ENCODE data around the gene ZBTB16.

ZBTB16 gene

GRCh38 chr11:114056409-114056808 lies 3.1 kb upstream of the ZBTB16 start:
- Mint-ChIP-seq H3K36me3 (no peaks in the 10 kb centered on the region), H3K4me3 (no peak overlapping the region), H3K4me1 (no peaks in the 10 kb centered on the region), H3K9me3 (no peaks in the 10 kb centered on the region), H3K27ac (no peak overlapping the region), H3K27me3 (peaks cover 10% of the 10 kb centered on the region)

- peak overlapping the region; percentile 14 for H3K27ac Mint-ChIP-seq
- peaks cover 10% of the 10 kb centered on the region for H3K27me3 Mint-ChIP-seq
- no peaks in the 10 kb centered on the region for H3K36me3 Mint-ChIP-seq
- no peaks in the 10 kb centered on the region for H3K4me1 Mint-ChIP-seq
- no peaks in the 10 kb centered on the region for H3K9me3 Mint-ChIP-seq
- no peak overlapping the region for H3K4me3 Mint-ChIP-seq
Measured at GRCh38 chr11:114057147-114057546, 2.4 kb upstream of the ZBTB16 start.

- Mint-ChIP-seq H3K36me3 (no peaks in the 10 kb centered on the region), H3K27ac (no peak overlapping the region), H3K9me3 (no peaks in the 10 kb centered on the region), H3K27me3 (peaks cover 10% of the 10 kb centered on the region), H3K4me1 (no peaks in the 10 kb centered on the region), H3K4me3 (no peak overlapping the region)
Measured at GRCh38 chr11:114057605-114058004, 1.9 kb upstream of the ZBTB16 start.

GRCh38 chr11:114058026-114058706 lies 1.3 kb upstream of the ZBTB16 start:
- Mint-ChIP-seq H3K36me3 (no peaks in the 10 kb centered on the region), H3K9me3 (no peaks in the 10 kb centered on the region), H3K4me1 (no peaks in the 10 kb centered on the region), H3K27me3 (peaks cover 10% of the 10 kb centered on the region), H3K27ac (no peak overlapping the region), H3K4me3 (peak overlapping the region; percentile 86)

DNA sequence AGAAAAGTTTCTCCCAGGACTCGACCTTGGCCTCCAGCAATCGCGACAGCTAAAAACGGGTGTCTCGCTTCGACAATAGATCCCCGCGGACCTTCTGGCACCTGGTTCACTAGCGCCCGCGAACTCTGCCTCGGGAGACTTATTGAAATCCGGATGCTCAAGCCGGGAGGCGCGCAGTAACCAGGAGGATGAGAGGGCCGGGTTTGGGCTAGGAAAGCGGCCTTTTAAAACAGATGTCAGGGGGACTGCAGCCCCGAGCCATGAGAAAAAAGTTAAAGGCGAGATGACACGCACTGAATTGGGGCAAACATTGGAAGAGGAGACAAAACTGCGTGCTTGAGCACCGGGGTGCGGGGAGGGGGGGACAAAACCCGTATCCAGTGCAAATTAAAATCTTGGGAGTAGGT lies 637 bp upstream of the ZBTB16 start:
- Mint-ChIP-seq H3K27ac (no peak overlapping the region), H3K9me3 (no peaks in the 10 kb centered on the region), H3K36me3 (no peaks in the 10 kb centered on the region), H3K4me3 (peak overlapping the region; percentile 86), H3K4me1 (no peaks in the 10 kb centered on the region), H3K27me3 (peaks cover 10% of the 10 kb centered on the region)

DNA sequence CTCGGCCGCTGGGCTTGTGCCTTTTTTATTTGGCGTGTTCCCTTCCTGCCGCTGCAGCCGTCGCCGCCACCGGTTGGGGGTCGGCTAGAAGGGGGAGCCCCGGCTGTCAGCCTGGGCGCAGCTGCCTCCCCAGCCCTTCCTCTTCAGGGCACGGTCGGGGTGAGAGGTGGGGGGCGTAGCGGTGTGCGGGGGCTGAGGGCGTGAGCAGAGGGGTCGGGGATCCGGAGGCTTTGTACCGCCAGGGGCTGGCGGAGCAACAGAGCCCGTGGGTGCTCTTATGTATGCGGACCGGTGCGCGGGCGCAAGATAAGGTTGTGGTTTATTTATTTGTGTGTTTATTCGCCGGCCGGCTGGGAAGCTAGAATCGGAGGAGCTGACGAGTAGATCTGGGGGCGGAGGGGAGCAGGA lies 477 bp downstream of the ZBTB16 start:
- H3K27me3 Mint-ChIP-seq = peaks cover 10% of the 10 kb centered on the region
- H3K4me1 Mint-ChIP-seq = peaks cover under 1% of the 10 kb centered on the region
- H3K4me3 Mint-ChIP-seq = peak overlapping the region; percentile 92
- H3K9me3 Mint-ChIP-seq = no peaks in the 10 kb centered on the region
- H3K36me3 Mint-ChIP-seq = no peaks in the 10 kb centered on the region
- no peak overlapping the region for H3K27ac Mint-ChIP-seq

- Mint-ChIP-seq H3K36me3 (no peaks in the 10 kb centered on the region), H3K9me3 (no peaks in the 10 kb centered on the region), H3K4me3 (peak overlapping the region; percentile 92), H3K4me1 (peaks cover 6% of the 10 kb centered on the region), H3K27me3 (peaks cover 10% of the 10 kb centered on the region), H3K27ac (peak overlapping the region; percentile 72)
Measured at GRCh38 chr11:114060392-114061047, 1.0 kb downstream of the ZBTB16 start.

- Mint-ChIP-seq H3K36me3 (no peaks in the 10 kb centered on the region), H3K4me1 (peaks cover 6% of the 10 kb centered on the region), H3K27me3 (peaks cover 10% of the 10 kb centered on the region), H3K9me3 (no peaks in the 10 kb centered on the region), H3K27ac (peak overlapping the region; percentile 72), H3K4me3 (peak overlapping the region; percentile 87)
Measured at GRCh38 chr11:114061048-114061680, 1.7 kb downstream of the ZBTB16 start.

DNA sequence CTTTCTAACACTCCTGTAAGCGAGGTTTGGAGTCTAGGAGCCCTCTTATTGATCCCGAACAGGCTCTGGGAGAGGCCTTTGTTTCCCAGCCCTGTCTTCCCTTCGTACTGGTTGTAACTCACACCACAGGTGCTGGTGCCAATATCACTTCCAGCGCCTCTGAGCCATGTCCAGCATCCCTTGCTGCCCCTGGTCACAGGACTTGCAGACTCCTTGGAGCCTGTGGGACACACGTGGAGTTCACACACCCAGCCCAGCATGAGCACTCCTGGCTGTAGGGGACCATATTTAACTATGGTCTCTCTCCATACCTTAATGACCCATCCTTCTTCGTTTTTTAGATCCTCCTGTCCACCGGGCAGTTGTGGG lies 2.2 kb downstream of the ZBTB16 start:
- no peak overlapping the region for H3K27ac Mint-ChIP-seq
- no peaks in the 10 kb centered on the region for H3K9me3 Mint-ChIP-seq
- H3K4me3 Mint-ChIP-seq = peak overlapping the region; percentile 87
- H3K36me3 Mint-ChIP-seq = no peaks in the 10 kb centered on the region
- H3K4me1 Mint-ChIP-seq = peaks cover 6% of the 10 kb centered on the region
- peaks cover 8% of the 10 kb centered on the region for H3K27me3 Mint-ChIP-seq

DNA sequence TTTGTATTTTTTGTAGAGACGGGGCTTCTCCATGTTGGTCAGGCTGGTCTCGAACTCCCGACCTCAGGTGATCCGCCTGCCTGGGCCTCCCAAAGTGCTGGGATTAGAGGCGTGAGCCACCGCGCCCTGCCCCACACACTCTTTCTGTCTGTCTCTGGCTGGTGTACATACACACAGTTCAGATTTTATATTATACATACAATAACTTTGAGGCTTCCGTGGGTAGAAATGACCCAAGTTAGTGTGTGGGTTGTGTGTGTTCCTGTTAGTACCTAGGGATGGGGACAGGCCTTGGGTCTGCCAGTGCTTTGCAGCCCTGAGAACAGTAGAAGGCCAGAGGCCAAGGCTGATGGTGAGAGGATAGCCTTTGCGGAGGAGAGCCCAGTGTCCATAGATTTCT lies 2.8 kb downstream of the ZBTB16 start:
- H3K4me3 Mint-ChIP-seq = peak overlapping the region; percentile 87
- H3K27ac Mint-ChIP-seq = no peak overlapping the region
- H3K4me1 Mint-ChIP-seq = peaks cover 6% of the 10 kb centered on the region
- H3K36me3 Mint-ChIP-seq = no peaks in the 10 kb centered on the region
- H3K9me3 Mint-ChIP-seq = no peaks in the 10 kb centered on the region
- peaks cover 3% of the 10 kb centered on the region for H3K27me3 Mint-ChIP-seq

GRCh38 chr11:114063149-114063828 lies 3.8 kb downstream of the ZBTB16 start:
- Mint-ChIP-seq H3K27ac (no peak overlapping the region), H3K4me3 (no peak overlapping the region), H3K36me3 (no peaks in the 10 kb centered on the region), H3K4me1 (peaks cover 6% of the 10 kb centered on the region), H3K9me3 (no peaks in the 10 kb centered on the region), H3K27me3 (no peaks in the 10 kb centered on the region)

- H3K4me1 Mint-ChIP-seq = peaks cover 6% of the 10 kb centered on the region
- no peak overlapping the region for H3K27ac Mint-ChIP-seq
- H3K9me3 Mint-ChIP-seq = no peaks in the 10 kb centered on the region
- H3K4me3 Mint-ChIP-seq = no peak overlapping the region
- H3K27me3 Mint-ChIP-seq = no peaks in the 10 kb centered on the region
- no peaks in the 10 kb centered on the region for H3K36me3 Mint-ChIP-seq
Measured at GRCh38 chr11:114063829-114064201, 4.3 kb downstream of the ZBTB16 start.

DNA sequence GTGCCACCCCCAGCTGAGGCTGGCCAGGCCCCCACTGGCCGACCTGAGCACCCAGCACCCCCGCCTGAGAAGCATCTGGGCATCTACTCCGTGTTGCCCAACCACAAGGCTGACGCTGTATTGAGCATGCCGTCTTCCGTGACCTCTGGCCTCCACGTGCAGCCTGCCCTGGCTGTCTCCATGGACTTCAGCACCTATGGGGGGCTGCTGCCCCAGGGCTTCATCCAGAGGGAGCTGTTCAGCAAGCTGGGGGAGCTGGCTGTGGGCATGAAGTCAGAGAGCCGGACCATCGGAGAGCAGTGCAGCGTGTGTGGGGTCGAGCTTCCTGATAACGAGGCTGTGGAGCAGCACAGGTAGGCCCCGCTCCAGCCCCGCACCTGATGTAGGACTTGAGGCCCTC lies 4.7 kb downstream of the ZBTB16 start:
- Mint-ChIP-seq H3K4me3 (no peak overlapping the region), H3K27me3 (no peaks in the 10 kb centered on the region), H3K27ac (no peak overlapping the region), H3K36me3 (no peaks in the 10 kb centered on the region), H3K9me3 (no peaks in the 10 kb centered on the region), H3K4me1 (peaks cover 6% of the 10 kb centered on the region)

DNA sequence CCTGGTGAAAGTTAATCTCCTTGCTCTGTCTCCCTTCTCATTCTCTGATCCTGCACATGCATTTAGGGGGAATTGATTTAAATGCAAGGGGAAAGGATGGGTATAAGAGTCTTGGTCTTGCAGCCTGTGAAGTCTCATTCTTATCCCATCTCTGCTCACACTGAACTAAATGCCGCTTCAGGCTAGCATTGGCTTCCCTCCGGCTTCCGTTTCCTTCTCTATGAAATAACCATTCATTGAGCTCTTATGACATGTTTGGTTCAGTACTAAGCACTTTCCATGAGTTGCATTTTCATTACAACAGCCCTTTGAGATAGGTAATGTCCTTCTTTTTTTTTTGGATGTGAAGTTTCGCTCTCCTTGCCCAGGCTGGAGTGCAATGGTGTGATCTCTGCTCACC lies 5.6 kb downstream of the ZBTB16 start:
- H3K36me3 Mint-ChIP-seq = no peaks in the 10 kb centered on the region
- no peaks in the 10 kb centered on the region for H3K27me3 Mint-ChIP-seq
- H3K27ac Mint-ChIP-seq = no peak overlapping the region
- no peaks in the 10 kb centered on the region for H3K9me3 Mint-ChIP-seq
- H3K4me3 Mint-ChIP-seq = peak overlapping the region; percentile 37
- peaks cover 6% of the 10 kb centered on the region for H3K4me1 Mint-ChIP-seq

GRCh38 chr11:114066046-114066648 lies 6.6 kb downstream of the ZBTB16 start:
- H3K36me3 Mint-ChIP-seq = no peaks in the 10 kb centered on the region
- peaks cover 6% of the 10 kb centered on the region for H3K4me1 Mint-ChIP-seq
- H3K4me3 Mint-ChIP-seq = peak overlapping the region; percentile 49
- H3K27ac Mint-ChIP-seq = no peak overlapping the region
- H3K27me3 Mint-ChIP-seq = no peaks in the 10 kb centered on the region
- H3K9me3 Mint-ChIP-seq = no peaks in the 10 kb centered on the region
